K562 (cell line): Measurements from ENCODE around the gene GABPB2. TPM values are rescaled to one million over a fixed set of nuclear protein-coding genes. Genes with fewer than 3 reads are reported as not detected.

ENCODE experiments used
- ATF1 ChIP-seq, 2 experiments: fragments of 450-650 bp in 1 of 2; IDR thresholded peaks; 2 replicates each; pipeline ENCODE4 v1.6.1; 2016; ENCODE audit warnings: missing compliant biosample characterization in 1 of 2, missing genetic modification characterization in 1 of 2
- EZH2 ChIP-seq: IDR thresholded peaks from 2 replicates; pipeline ENCODE4 v1.6.1; 2012; ENCODE audit warnings: low read depth, mild to moderate bottlenecking, inconsistent platforms, low read length, borderline replicate concordance
- MEF2D ChIP-seq: conservative IDR thresholded peaks from 2 replicates; pipeline ENCODE4 v1.6.1; 2016; ENCODE audit warnings: low read depth, missing genetic modification characterization, missing compliant biosample characterization
- PREB ChIP-seq: sonication (generic); formaldehyde crosslinking; IDR thresholded peaks from 2 replicates; pipeline ENCODE4 v1.8.1; 2023; ENCODE audit warnings: mild to moderate bottlenecking, missing genetic modification reagents
- RUNX1 ChIP-seq: sonication (generic); IDR thresholded peaks from 2 replicates; pipeline ENCODE4 v1.6.1; 2016; ENCODE audit warnings: antibody characterized with exemption, low read depth
- TSC22D4 ChIP-seq: fragments of 450-650 bp; IDR thresholded peaks from 2 replicates; pipeline ENCODE4 v1.6.1; 2016; ENCODE audit warnings: missing genetic modification characterization, missing biosample characterization, control low read depth
- USF1 ChIP-seq: sonication (generic); formaldehyde crosslinking; IDR thresholded peaks from 2 replicates; pipeline ENCODE4 v1.9.0; 2022; ENCODE audit warnings: mild to moderate bottlenecking, missing genetic modification reagents
- ZHX1 ChIP-seq: fragments of 150-350 bp; conservative IDR thresholded peaks from 2 replicates; pipeline ENCODE4 v1.6.1; 2014; ENCODE audit warnings: low read length
- ZNF184 ChIP-seq: sonication (generic); formaldehyde crosslinking; IDR thresholded peaks from 2 replicates; pipeline ENCODE4 v1.5.0; 2020; ENCODE audit warnings: missing genetic modification reagents
- ZNF311 ChIP-seq: fragments of 250-450 bp; sonication (Bioruptor Pico); IDR thresholded peaks from 2 replicates; pipeline ENCODE4 v1.4.0; 2020; ENCODE audit warnings: mild to moderate bottlenecking, moderate library complexity
- ZNF408 ChIP-seq: fragments of 250-450 bp; sonication (Bioruptor Pico); IDR thresholded peaks from 2 replicates; pipeline ENCODE4 v1.4.0; 2020; ENCODE audit warnings: low read depth, mild to moderate bottlenecking, moderate library complexity
- ZNF644 ChIP-seq: fragments of 200-800 bp; sonication (Bioruptor generic); IDR thresholded peaks from 2 replicates; pipeline ENCODE4 v1.6.1; 2016; ENCODE audit warnings: low read depth, missing genetic modification characterization, missing compliant biosample characterization
- polyA plus RNA-seq, 8 experiments: library from polyadenylated mRNA; depleted of rRNA in 4 of 8; stranded (reverse) in 5 of 8; unstranded in 3 of 8; fragments of >200 nt; fragmentation: Nextera tagmentation in 2 of 8; fragmentation: Illumina TruSeq in 1 of 8; extraction: Ambion mirVana in 2 of 8; extraction: Trizol in 1 of 8; gene quantifications; 2 replicates each; pipeline versions ENCODE4 v1.2.1 to v1.2.3, GENCODE V29; 2011 to 2014; ENCODE audit warnings: inconsistent platforms in 1 of 8, missing spikeins in 1 of 8
- total RNA-seq, 7 experiments: library from RNA; depleted of rRNA in 6 of 7; stranded (reverse); fragments of >200 nt in 6 of 7; fragmentation: Illumina TruSeq in 2 of 7; extraction: Trizol in 2 of 7; gene quantifications; 2 replicates each; pipeline versions ENCODE4 v1.2.1 to v1.2.3, GENCODE V29; 2011 to 2021; ENCODE audit warnings: low replicate concordance in 1 of 7
- TF ChIP-seq, protein P1 (sequence below): IDR thresholded peaks from 2 replicates; pipeline ENCODE4 v1.6.1; 2014; ENCODE audit warnings: antibody characterized with exemption
- TF ChIP-seq, protein P2 (sequence below): sonication (generic); formaldehyde crosslinking; IDR thresholded peaks from 2 replicates; pipeline ENCODE4 v1.8.1; 2023; ENCODE audit warnings: missing genetic modification reagents, mild to moderate bottlenecking, borderline replicate concordance

Gene GABPB2
- total and polyA plus RNA-seq, 9 of the 15 experiments (the other 6 are each of a cell fraction or from before 2014, with no cell fraction given), result 2.2 to 13.3 (median 6.1) TPM

GRCh38 chr1:151070474-151071276, at the start of gene GABPB2 (continued):
- TF ChIP-seq TSC22D4 (no peak), EZH2 (no peak), PREB (CRISPR knock-in tag) (peak; percentile 97; the same call in 1 of the 2 replicates), ZNF644 (tag) (peak; percentile 27; the same call in 1 of the 2 replicates), ZNF184 (CRISPR knock-in tag) (no peak), ZNF311 (CRISPR knock-in tag) (no peak), ZHX1 (peak; percentile 88; the same call in 1 of the 2 replicates), RUNX1 (no peak), MEF2D (tag) (peak; percentile 48; the same call in 1 of the 2 replicates), ZNF408 (CRISPR knock-in tag) (no peak), USF1 (CRISPR knock-in tag) (0 out of 2 replicates have a peak, but pooled peaks have one; percentile 22), ATF1 (CRISPR knock-in tag; IDR thresholded peaks at IDR 0.05) (no peak; the same call in 1 of the 2 replicates), ATF1 (tag; IDR thresholded peaks at IDR 0.05) (peak; percentile 98)
- TF ChIP-seq, protein P1, sequence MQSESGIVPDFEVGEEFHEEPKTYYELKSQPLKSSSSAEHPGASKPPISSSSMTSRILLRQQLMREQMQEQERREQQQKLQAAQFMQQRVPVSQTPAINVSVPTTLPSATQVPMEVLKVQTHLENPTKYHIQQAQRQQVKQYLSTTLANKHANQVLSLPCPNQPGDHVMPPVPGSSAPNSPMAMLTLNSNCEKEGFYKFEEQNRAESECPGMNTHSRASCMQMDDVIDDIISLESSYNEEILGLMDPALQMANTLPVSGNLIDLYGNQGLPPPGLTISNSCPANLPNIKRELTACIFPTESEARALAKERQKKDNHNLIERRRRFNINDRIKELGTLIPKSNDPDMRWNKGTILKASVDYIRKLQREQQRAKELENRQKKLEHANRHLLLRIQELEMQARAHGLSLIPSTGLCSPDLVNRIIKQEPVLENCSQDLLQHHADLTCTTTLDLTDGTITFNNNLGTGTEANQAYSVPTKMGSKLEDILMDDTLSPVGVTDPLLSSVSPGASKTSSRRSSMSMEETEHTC, result no peak
- TF ChIP-seq, protein P2, sequence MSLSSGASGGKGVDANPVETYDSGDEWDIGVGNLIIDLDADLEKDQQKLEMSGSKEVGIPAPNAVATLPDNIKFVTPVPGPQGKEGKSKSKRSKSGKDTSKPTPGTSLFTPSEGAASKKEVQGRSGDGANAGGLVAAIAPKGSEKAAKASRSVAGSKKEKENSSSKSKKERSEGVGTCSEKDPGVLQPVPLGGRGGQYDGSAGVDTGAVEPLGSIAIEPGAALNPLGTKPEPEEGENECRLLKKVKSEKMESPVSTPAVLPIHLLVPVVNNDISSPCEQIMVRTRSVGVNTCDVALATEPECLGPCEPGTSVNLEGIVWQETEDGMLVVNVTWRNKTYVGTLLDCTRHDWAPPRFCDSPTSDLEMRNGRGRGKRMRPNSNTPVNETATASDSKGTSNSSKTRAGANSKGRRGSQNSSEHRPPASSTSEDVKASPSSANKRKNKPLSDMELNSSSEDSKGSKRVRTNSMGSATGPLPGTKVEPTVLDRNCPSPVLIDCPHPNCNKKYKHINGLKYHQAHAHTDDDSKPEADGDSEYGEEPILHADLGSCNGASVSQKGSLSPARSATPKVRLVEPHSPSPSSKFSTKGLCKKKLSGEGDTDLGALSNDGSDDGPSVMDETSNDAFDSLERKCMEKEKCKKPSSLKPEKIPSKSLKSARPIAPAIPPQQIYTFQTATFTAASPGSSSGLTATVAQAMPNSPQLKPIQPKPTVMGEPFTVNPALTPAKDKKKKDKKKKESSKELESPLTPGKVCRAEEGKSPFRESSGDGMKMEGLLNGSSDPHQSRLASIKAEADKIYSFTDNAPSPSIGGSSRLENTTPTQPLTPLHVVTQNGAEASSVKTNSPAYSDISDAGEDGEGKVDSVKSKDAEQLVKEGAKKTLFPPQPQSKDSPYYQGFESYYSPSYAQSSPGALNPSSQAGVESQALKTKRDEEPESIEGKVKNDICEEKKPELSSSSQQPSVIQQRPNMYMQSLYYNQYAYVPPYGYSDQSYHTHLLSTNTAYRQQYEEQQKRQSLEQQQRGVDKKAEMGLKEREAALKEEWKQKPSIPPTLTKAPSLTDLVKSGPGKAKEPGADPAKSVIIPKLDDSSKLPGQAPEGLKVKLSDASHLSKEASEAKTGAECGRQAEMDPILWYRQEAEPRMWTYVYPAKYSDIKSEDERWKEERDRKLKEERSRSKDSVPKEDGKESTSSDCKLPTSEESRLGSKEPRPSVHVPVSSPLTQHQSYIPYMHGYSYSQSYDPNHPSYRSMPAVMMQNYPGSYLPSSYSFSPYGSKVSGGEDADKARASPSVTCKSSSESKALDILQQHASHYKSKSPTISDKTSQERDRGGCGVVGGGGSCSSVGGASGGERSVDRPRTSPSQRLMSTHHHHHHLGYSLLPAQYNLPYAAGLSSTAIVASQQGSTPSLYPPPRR (CRISPR knock-in tag), result peak; percentile 91; the same call in 1 of the 2 replicates
